ENCODE results near the gene SFXN2.
"Not testable (repeated sequence)": the region's sequence is repeated elsewhere in the genome, so short reads cannot be mapped to it uniquely, and the experiment has no call there.

Gene SFXN2

DNA sequence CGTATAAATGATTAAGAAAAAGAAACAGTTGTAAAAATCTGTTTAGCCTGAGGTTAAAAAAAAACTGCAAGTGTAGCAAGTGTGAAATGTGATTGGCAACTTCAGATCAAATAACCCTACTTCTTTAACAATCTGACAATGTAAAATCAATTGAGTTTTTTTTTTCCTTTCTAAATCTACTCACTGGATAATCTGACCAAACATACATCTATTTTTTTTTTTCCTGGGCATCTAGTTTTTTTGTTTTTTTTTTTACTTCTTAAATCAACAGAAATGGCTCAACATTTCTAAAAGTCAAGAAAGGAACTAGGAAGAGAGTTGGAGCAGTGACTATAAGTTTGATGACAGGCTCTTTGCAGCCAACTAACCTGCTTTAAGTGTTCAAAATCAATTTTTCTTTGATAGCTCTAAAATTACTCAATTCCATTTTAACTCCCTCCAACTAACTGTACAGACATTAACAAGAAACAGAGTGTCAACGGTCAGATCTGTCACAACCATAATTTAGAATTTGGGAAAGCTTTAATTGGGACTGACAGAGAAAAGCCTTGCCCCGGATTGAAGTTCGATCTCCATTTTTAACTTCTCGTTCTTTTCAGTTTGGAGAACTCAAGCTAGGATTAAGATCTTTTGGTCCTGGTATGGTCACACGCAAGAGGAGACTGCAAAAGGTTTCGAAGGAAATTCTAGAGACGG lies 1.4 kb upstream of the SFXN2 start:
- Histone ChIP-seq H3K9me3 (ENCODE audit: low read length) (no peaks in the 10 kb centered on the region), H3K27ac (ENCODE audit: low read depth, low read length) (peak overlapping the region; percentile 89), H3K9ac (ENCODE audit: low read length) (peak overlapping the region; percentile 61), H3K27me3 (ENCODE audit: control insufficient read depth in 1 of 2, insufficient read depth in 2 of 2, low read length in 2 of 2) (no peaks in the 10 kb centered on the region), H3K36me3 (ENCODE audit: insufficient read depth, low read length) (no peaks in the 10 kb centered on the region), H3K4me1 (ENCODE audit: insufficient read depth, low read length) (peaks cover 14% of the 10 kb centered on the region), H3K4me3 (ENCODE audit: low read depth in 1 of 2, low read length in 2 of 2) (peak overlapping the region; percentile 83 to 90)

DNA sequence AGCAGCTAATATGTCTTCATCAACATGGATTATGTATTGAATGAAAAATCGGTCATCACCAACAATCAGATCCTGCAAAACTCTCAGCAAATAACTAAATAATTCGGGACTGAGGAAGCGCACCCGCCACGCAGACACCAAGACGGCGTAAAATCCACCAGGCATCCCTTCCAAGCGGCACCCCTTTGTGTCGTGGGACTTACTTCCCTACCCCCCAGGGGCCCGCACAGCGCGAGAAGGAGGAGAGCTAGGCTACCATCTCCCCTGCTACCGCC lies 960 bp upstream of the SFXN2 start:
- peak overlapping the region; percentile 89 for H3K27ac ChIP-seq (ENCODE audit: low read depth, low read length)
- no peaks in the 10 kb centered on the region for H3K9me3 ChIP-seq (ENCODE audit: low read length)
- H3K9ac ChIP-seq (ENCODE audit: low read length), result peak overlapping the region; percentile 61
- H3K4me3 ChIP-seq (ENCODE audit: low read depth in 1 of 2, low read length in 2 of 2), result peak overlapping the region; percentile 83 to 90
- H3K36me3 ChIP-seq (ENCODE audit: insufficient read depth, low read length), result no peaks in the 10 kb centered on the region
- no peaks in the 10 kb centered on the region for H3K27me3 ChIP-seq (ENCODE audit: control insufficient read depth in 1 of 2, insufficient read depth in 2 of 2, low read length in 2 of 2)
- peaks cover 14% of the 10 kb centered on the region for H3K4me1 ChIP-seq (ENCODE audit: insufficient read depth, low read length)

DNA sequence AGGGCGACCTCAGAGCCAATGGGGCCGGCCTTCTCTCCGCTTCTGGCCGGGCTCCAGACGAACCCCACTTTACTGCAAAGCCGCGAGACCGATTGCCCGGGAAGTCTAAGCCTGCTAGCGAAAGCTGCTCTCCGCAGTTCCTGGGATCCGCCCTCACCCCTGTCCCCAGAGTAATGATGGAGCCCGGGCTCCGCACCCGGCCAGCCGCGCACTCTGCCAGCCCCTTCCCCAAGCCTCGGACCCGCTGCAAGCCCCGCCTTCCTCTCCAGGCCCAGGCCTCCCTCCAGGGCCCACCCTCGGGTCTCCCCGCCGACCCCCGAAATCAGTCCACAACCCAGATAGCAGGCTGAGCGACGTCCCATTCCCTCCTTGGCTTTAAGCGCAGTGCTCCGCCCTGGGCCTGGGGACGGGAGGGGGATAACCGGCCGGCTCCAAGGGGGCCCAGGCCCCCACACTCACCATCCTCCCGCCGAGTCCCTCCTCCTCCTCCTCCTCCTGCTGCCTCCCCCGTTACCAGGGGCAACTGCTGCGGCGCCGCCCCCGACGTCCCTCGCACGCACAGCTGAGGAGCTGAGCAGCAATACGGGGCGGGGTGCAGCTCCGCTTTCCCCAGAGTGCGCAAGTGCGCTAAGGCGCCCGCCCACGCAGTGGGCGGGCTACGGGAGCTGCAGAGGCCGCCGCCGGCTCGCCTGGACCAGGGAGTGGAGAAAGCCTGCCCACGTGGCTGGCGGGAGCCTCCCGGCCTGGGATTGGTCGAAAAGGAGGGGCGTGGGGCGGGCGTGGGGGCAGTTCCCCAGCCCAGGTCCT lies 419 bp upstream of the SFXN2 start, which contains the start of gene ARL3:
Gene ARL3, minus strand, starts transcription at position 584 of the 807 bp plus-strand sequence. Its CDS starts 122 bp downstream, at position 462.
- H3K4me1 ChIP-seq (ENCODE audit: insufficient read depth, low read length), result peaks cover 14% of the 10 kb centered on the region
- H3K9me3 ChIP-seq (ENCODE audit: low read length), result no peaks in the 10 kb centered on the region
- H3K36me3 ChIP-seq (ENCODE audit: insufficient read depth, low read length), result no peaks in the 10 kb centered on the region
- peak within 1 kb of the TSS; percentile 61 for H3K9ac ChIP-seq (ENCODE audit: low read length)
- H3K27ac ChIP-seq (ENCODE audit: low read depth, low read length), result peak within 1 kb of the TSS; percentile 89
- no peaks in the 10 kb centered on the region for H3K27me3 ChIP-seq (ENCODE audit: control insufficient read depth in 1 of 2, insufficient read depth in 2 of 2, low read length in 2 of 2)
- H3K4me3 ChIP-seq (ENCODE audit: low read depth in 1 of 2, low read length in 2 of 2), result peak within 1 kb of the TSS; percentile 90 to 92

DNA sequence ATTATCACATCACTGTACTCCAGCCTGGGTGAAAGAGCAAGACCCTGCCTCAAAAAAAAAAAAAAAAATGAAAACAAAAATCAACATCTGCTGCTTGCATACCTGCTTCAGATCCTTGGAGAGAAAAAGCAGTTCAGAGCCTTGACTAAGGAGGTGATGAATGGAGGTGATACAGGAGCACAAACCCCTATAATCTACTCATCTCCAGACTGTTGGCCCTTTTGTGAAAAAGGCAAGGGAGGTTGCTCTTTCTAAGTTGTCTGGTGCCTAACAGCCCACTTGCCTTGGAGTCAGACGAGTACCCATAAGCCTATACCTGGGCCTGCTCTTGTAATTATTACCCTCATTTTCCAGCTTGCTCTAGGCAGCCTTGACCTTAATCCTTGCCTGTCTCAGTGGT lies 1.4 kb downstream of the SFXN2 start:
- Histone ChIP-seq H3K4me3 (ENCODE audit: low read depth in 1 of 2, low read length in 2 of 2) (no peak overlapping the region), H3K9me3 (ENCODE audit: low read length) (no peaks in the 10 kb centered on the region), H3K27ac (ENCODE audit: low read depth, low read length) (no peak overlapping the region), H3K4me1 (ENCODE audit: insufficient read depth, low read length) (peaks cover 14% of the 10 kb centered on the region), H3K27me3 (ENCODE audit: control insufficient read depth in 1 of 2, insufficient read depth in 2 of 2, low read length in 2 of 2) (no peaks in the 10 kb centered on the region), H3K9ac (ENCODE audit: low read length) (no peak overlapping the region), H3K36me3 (ENCODE audit: insufficient read depth, low read length) (no peaks in the 10 kb centered on the region)

DNA sequence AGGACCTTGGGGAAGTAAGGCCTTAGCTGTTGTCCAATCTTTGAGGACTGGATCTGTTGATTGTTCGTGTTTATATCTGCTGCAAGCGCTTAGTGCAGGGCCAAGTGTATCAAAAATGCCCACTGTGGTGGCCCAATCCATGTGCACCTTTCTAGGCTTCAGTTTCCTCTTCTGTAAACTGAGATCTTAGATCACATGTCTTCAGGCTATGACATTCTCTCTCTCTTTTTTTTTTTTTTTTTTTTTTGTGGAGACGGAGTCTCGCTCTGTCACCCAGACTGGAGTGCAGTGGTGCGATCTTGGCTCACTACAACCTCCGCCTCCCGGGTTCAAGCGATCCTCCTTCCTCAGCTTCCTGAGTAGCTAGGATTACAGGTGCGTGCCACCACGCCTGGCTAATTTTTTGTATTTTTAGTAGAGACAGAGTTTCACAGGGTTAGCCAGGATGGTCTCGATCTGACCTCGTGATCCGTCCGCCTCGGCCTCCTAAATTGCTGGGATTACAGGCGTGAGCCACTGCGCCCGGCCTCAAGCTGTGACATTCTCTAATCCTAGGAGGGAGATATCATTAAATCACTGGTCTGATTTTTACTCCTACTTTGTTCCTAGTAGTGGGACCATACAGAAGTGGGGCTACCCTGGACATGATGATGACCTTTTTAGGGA lies 2.6 kb downstream of the SFXN2 start:
- not testable (repeated sequence) for H3K27me3 ChIP-seq (ENCODE audit: control insufficient read depth in 1 of 2, insufficient read depth in 2 of 2, low read length in 2 of 2); H3K9ac ChIP-seq (ENCODE audit: low read length); H3K9me3 ChIP-seq (ENCODE audit: low read length); H3K36me3 ChIP-seq (ENCODE audit: insufficient read depth, low read length); H3K27ac ChIP-seq (ENCODE audit: low read depth, low read length); H3K4me3 ChIP-seq (ENCODE audit: low read depth in 1 of 2, low read length in 2 of 2)
- peaks cover 14% of the 10 kb centered on the region for H3K4me1 ChIP-seq (ENCODE audit: insufficient read depth, low read length)

DNA sequence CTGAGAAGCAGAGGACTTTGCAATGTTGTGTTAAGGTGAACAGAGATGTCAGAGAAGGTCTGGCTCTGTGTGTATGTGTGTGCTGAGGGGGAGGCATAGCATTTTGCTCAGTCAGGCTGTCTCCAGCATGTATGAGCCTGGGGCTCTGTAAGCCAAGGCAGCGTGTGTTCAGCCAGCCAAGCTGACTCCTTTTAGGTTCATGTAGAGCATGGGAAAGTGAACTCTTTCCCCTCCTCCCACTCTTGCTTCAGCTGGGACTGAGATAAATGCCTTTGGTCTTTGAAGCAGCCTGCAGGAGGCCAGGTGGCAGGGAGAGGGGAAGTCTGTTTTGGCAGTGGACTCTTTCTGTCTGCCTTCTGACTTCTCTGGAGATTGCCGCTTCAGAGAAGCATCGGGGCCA lies 3.8 kb downstream of the SFXN2 start:
- Histone ChIP-seq H3K27me3 (ENCODE audit: control insufficient read depth in 1 of 2, insufficient read depth in 2 of 2, low read length in 2 of 2) (no peaks in the 10 kb centered on the region), H3K27ac (ENCODE audit: low read depth, low read length) (peak overlapping the region; percentile 5), H3K9ac (ENCODE audit: low read length) (no peak overlapping the region), H3K36me3 (ENCODE audit: insufficient read depth, low read length) (no peaks in the 10 kb centered on the region), H3K9me3 (ENCODE audit: low read length) (no peaks in the 10 kb centered on the region), H3K4me3 (ENCODE audit: low read depth in 1 of 2, low read length in 2 of 2) (no peak overlapping the region), H3K4me1 (ENCODE audit: insufficient read depth, low read length) (peaks cover 7% of the 10 kb centered on the region)

DNA sequence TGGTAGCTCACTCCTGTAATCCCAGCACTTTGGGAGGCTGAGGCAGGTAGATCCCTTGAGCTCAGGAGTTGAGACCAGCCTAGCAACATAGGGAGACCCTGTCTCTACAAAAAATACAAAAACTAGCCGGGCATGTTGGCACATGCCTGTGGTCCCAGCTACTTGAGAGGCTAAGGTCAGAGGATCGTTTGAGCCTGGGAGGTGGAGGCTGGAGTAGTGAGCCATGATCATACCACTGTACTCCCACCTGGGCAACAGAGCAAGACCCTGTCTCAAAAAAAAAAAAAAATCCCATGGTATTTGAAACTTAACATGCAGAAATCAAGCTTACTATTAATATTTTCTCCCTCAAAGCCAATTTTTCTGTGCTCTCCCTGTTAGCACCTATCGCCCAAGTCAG lies 5.9 kb downstream of the SFXN2 start:
- no peak overlapping the region for H3K9ac ChIP-seq (ENCODE audit: low read length)
- H3K4me3 ChIP-seq (ENCODE audit: low read depth in 1 of 2, low read length in 2 of 2), result no peak overlapping the region
- no peak overlapping the region for H3K27ac ChIP-seq (ENCODE audit: low read depth, low read length)
- H3K27me3 ChIP-seq (ENCODE audit: control insufficient read depth in 1 of 2, insufficient read depth in 2 of 2, low read length in 2 of 2), result no peaks in the 10 kb centered on the region
- H3K4me1 ChIP-seq (ENCODE audit: insufficient read depth, low read length), result peaks cover 1% of the 10 kb centered on the region
- no peaks in the 10 kb centered on the region for H3K36me3 ChIP-seq (ENCODE audit: insufficient read depth, low read length)
- no peaks in the 10 kb centered on the region for H3K9me3 ChIP-seq (ENCODE audit: low read length)

DNA sequence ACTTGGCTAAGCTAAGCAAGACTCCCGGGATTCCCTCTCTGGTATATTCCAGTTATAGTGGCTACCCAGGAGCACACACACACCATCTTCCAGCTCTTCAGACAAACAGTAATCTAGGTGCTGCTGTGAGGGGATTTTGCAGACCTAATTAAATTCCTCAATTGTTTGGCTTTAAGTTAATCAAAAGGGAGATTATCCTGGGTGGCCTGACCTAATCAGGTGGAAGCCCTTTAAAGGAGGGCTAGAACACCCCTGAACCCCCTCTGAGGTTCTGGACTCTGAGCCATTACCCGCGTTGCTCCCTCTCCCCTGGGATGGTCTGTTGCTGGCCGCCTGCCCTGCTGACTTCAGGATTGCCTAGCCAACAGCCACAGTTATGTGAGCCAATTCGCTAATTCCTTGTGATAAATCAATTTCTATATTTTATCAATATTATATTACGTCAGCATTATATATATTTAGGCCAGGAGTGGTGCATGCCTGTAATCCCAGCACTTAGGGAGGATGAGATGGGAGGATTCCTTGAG lies 6.4 kb downstream of the SFXN2 start:
- no peak overlapping the region for H3K27ac ChIP-seq (ENCODE audit: low read depth, low read length)
- H3K4me1 ChIP-seq (ENCODE audit: insufficient read depth, low read length), result no peaks in the 10 kb centered on the region
- H3K4me3 ChIP-seq (ENCODE audit: low read depth in 1 of 2, low read length in 2 of 2), result no peak overlapping the region
- no peaks in the 10 kb centered on the region for H3K9me3 ChIP-seq (ENCODE audit: low read length)
- no peaks in the 10 kb centered on the region for H3K36me3 ChIP-seq (ENCODE audit: insufficient read depth, low read length)
- no peak overlapping the region for H3K9ac ChIP-seq (ENCODE audit: low read length)
- no peaks in the 10 kb centered on the region for H3K27me3 ChIP-seq (ENCODE audit: control insufficient read depth in 1 of 2, insufficient read depth in 2 of 2, low read length in 2 of 2)

DNA sequence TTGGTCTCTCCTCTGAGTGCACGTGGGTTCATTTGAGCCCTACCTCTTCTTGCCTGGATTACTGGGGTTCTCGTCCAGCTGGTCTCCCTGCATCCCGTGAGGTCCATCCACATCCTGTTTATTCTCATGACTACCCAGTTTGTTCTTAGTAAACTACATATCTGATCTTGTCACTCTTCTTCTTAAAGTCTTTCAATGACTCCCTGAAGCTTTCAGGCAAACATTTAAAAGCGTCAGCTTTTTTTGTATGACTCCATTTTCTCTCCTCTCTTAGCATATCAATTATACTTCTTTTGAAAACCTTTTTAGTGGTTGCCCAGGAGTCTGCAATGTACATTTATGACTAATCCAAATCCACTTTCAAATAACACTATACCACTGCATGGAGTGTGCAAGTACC lies 7.5 kb downstream of the SFXN2 start:
- no peak overlapping the region for H3K27ac ChIP-seq (ENCODE audit: low read depth, low read length)

DNA sequence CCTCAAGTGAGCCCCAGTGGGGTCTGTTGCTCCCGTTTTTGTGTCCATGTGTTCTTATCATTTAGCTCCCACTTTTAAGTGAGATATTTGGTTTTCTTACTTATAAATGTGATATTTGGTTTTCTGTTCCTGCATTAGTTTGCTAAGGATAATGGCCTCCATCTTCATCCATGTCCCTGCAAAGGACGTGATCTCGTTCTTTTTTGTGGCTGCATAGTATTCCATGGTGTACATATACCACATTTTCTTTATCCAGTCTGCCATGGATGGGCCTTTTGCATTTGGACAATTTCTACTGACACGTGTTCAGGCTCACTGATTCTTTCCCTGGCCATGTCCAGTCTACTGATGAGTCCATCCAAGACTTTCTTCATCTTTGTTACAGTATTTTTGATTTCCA lies 9.6 kb downstream of the SFXN2 start:
- Histone ChIP-seq H3K27me3 (ENCODE audit: control insufficient read depth in 1 of 2, insufficient read depth in 2 of 2, low read length in 2 of 2) (no peaks in the 10 kb centered on the region), H3K9me3 (ENCODE audit: low read length) (no peaks in the 10 kb centered on the region), H3K4me1 (ENCODE audit: insufficient read depth, low read length) (no peaks in the 10 kb centered on the region), H3K36me3 (ENCODE audit: insufficient read depth, low read length) (no peaks in the 10 kb centered on the region), H3K27ac (ENCODE audit: low read depth, low read length) (no peak overlapping the region), H3K4me3 (ENCODE audit: low read depth in 1 of 2, low read length in 2 of 2) (no peak overlapping the region), H3K9ac (ENCODE audit: low read length) (no peak overlapping the region)

More for the DNA sequence above, 7.5 kb downstream of the SFXN2 start:
- Histone ChIP-seq H3K4me1 (ENCODE audit: insufficient read depth, low read length) (no peaks in the 10 kb centered on the region), H3K9me3 (ENCODE audit: low read length) (no peaks in the 10 kb centered on the region), H3K9ac (ENCODE audit: low read length) (no peak overlapping the region), H3K36me3 (ENCODE audit: insufficient read depth, low read length) (no peaks in the 10 kb centered on the region), H3K4me3 (ENCODE audit: low read depth in 1 of 2, low read length in 2 of 2) (no peak overlapping the region), H3K27me3 (ENCODE audit: control insufficient read depth in 1 of 2, insufficient read depth in 2 of 2, low read length in 2 of 2) (no peaks in the 10 kb centered on the region)

DNA sequence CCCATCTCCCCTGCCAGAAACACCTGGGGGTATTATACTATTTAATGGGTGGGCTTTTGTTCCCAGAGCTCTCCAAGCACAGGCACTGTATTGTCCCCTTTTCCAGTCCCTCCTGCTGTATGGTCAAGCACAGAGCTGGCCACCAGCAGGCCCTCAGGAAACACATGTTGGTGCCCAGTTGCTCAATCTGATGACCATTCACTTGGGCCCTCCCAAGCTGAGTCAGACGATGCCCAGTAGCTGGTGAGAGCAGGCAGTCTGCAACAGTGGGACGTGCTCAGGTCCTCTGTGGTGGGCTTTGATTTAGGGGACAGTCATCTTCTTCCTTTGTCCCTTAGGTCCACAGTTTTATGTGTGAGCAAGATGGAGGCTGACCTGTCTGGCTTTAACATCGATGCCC lies 11.8 kb downstream of the SFXN2 start:
- Histone ChIP-seq H3K36me3 (ENCODE audit: insufficient read depth, low read length) (no peaks in the 10 kb centered on the region), H3K4me1 (ENCODE audit: insufficient read depth, low read length) (no peaks in the 10 kb centered on the region), H3K4me3 (ENCODE audit: low read depth in 1 of 2, low read length in 2 of 2) (no peak overlapping the region), H3K27me3 (ENCODE audit: control insufficient read depth in 1 of 2, insufficient read depth in 2 of 2, low read length in 2 of 2) (no peaks in the 10 kb centered on the region), H3K27ac (ENCODE audit: low read depth, low read length) (no peak overlapping the region), H3K9ac (ENCODE audit: low read length) (no peak overlapping the region), H3K9me3 (ENCODE audit: low read length) (no peaks in the 10 kb centered on the region)

Data from muscle layer of colon (tissue), 2 donors.